Hematopoietic multipotent progenitor cell treated with erythropoietin and hydrocortisone succinate and interleukin-3 and kit ligand, for 4 days (in vitro differentiated cells): ENCODE data around the gene CEACAM21.
A peak's percentile ranks its signal among the peaks of the same experiment; 100 is the strongest.
"Not testable (repeated sequence)": the region's sequence is repeated elsewhere in the genome, so short reads cannot be mapped to it uniquely, and the experiment has no call there.

Source experiments
- DNase-seq: peaks from one replicate; pipeline ENCODE4 v3.0.0-alpha.2; 2015

Gene CEACAM21

GRCh38 chr19:41551212-41551610, 24.8 kb upstream of the CEACAM21 start:
- DNase-seq, result no peak

GRCh38 chr19:41551711-41552110, 24.3 kb upstream of the CEACAM21 start:
- no peak for DNase-seq

GRCh38 chr19:41552558-41552957, 23.4 kb upstream of the CEACAM21 start:
- DNase-seq, result no peak

GRCh38 chr19:41553804-41554203, 22.2 kb upstream of the CEACAM21 start:
- no peak for DNase-seq

GRCh38 chr19:41554907-41555306, 21.1 kb upstream of the CEACAM21 start:
- DNase-seq, result peak; percentile 74

- DNase-seq, result no peak
Measured at GRCh38 chr19:41555748-41556147, 20.2 kb upstream of the CEACAM21 start.

- DNase-seq, result no peak
Measured at GRCh38 chr19:41563854-41564514, 12.0 kb upstream of the CEACAM21 start.

- DNase-seq, result peak; percentile 54
Measured at GRCh38 chr19:41564515-41565378, 11.2 kb upstream of the CEACAM21 start.

GRCh38 chr19:41565379-41565720, 10.6 kb upstream of the CEACAM21 start:
- DNase-seq, result no peak

- DNase-seq, result no peak
Measured at GRCh38 chr19:41566001-41566400, 10.0 kb upstream of the CEACAM21 start.

GRCh38 chr19:41569481-41570150, 6.3 kb upstream of the CEACAM21 start:
- DNase-seq, result no peak

GRCh38 chr19:41570179-41570578, 5.8 kb upstream of the CEACAM21 start:
- DNase-seq, result no peak

- peak; percentile 92 for DNase-seq
Measured at GRCh38 chr19:41570639-41571112, 5.3 kb upstream of the CEACAM21 start.

- no peak for DNase-seq
Measured at GRCh38 chr19:41577144-41577830, 1.3 kb downstream of the CEACAM21 start.

- DNase-seq, result no peak
Measured at GRCh38 chr19:41577833-41578232, 1.9 kb downstream of the CEACAM21 start.

- no peak for DNase-seq
Measured at GRCh38 chr19:41578886-41579285, 2.9 kb downstream of the CEACAM21 start.

GRCh38 chr19:41581068-41581467, 5.1 kb downstream of the CEACAM21 start:
- not testable (repeated sequence) for DNase-seq

GRCh38 chr19:41582577-41583182, 6.7 kb downstream of the CEACAM21 start:
- DNase-seq, result not testable (repeated sequence)

- no peak for DNase-seq
Measured at GRCh38 chr19:41584260-41584810, 8.4 kb downstream of the CEACAM21 start.

- DNase-seq, result no peak
Measured at GRCh38 chr19:41584931-41585330, 9.0 kb downstream of the CEACAM21 start.

GRCh38 chr19:41586064-41586463, 10.1 kb downstream of the CEACAM21 start:
- DNase-seq, result no peak
